ENCODE measurements around the gene ELP2. TPM values are rescaled to one million over a fixed set of nuclear protein-coding genes. Genes with fewer than 3 reads are reported as not detected.
"Not testable (repeated sequence)": the region's sequence is repeated elsewhere in the genome, so short reads cannot be mapped to it uniquely, and the experiment has no call there.

ELP2 gene
- total RNA-seq, 1 experiment from 2014 or later, result 85.7 TPM

- Histone ChIP-seq H3K27me3 (no peaks in the 10 kb centered on the region), H3K36me3 (peaks cover 60% of the 10 kb centered on the region), H3K9me3 (no peaks in the 10 kb centered on the region), H3K4me3 (no peak overlapping the region)
- DNase-seq, result no peak
Measured at GRCh38 chr18:36142751-36143150, 13.1 kb downstream of the ELP2 start.

- Histone ChIP-seq H3K36me3 (peaks cover 57% of the 10 kb centered on the region), H3K4me3 (no peak overlapping the region), H3K9me3 (no peaks in the 10 kb centered on the region), H3K27me3 (no peaks in the 10 kb centered on the region)
- DNase-seq, result no peak
Measured at GRCh38 chr18:36143391-36143790, 13.7 kb downstream of the ELP2 start.

GRCh38 chr18:36149514-36150289, 20.0 kb downstream of the ELP2 start:
- H3K9me3 ChIP-seq, result no peaks in the 10 kb centered on the region
- DNase-seq, result no peak
- peaks cover 46% of the 10 kb centered on the region for H3K36me3 ChIP-seq
- H3K4me3 ChIP-seq, result no peak overlapping the region
- H3K27me3 ChIP-seq, result no peaks in the 10 kb centered on the region

- Histone ChIP-seq H3K9me3 (no peaks in the 10 kb centered on the region), H3K36me3 (peaks cover 47% of the 10 kb centered on the region), H3K27me3 (no peaks in the 10 kb centered on the region), H3K4me3 (no peak overlapping the region)
- no peak for DNase-seq
Measured at GRCh38 chr18:36152781-36153180, 23.1 kb downstream of the ELP2 start.

GRCh38 chr18:36153203-36153602, 23.5 kb downstream of the ELP2 start:
- no peaks in the 10 kb centered on the region for H3K27me3 ChIP-seq
- DNase-seq, result peak; percentile 23
- no peak overlapping the region for H3K4me3 ChIP-seq
- H3K36me3 ChIP-seq, result peaks cover 47% of the 10 kb centered on the region
- H3K9me3 ChIP-seq, result no peaks in the 10 kb centered on the region

GRCh38 chr18:36153771-36154170, 24.1 kb downstream of the ELP2 start:
- no peaks in the 10 kb centered on the region for H3K9me3 ChIP-seq
- H3K36me3 ChIP-seq, result peaks cover 51% of the 10 kb centered on the region
- H3K4me3 ChIP-seq, result no peak overlapping the region
- DNase-seq, result no peak
- no peaks in the 10 kb centered on the region for H3K27me3 ChIP-seq

- Histone ChIP-seq H3K4me3 (no peak overlapping the region), H3K27me3 (no peaks in the 10 kb centered on the region), H3K9me3 (no peaks in the 10 kb centered on the region), H3K36me3 (peaks cover 61% of the 10 kb centered on the region)
- DNase-seq, result no peak
Measured at GRCh38 chr18:36155851-36156757, 26.4 kb downstream of the ELP2 start.

GRCh38 chr18:36157441-36157840, 27.7 kb downstream of the ELP2 start:
- Histone ChIP-seq H3K27me3 (no peaks in the 10 kb centered on the region), H3K9me3 (no peaks in the 10 kb centered on the region), H3K36me3 (peaks cover 63% of the 10 kb centered on the region), H3K4me3 (no peak overlapping the region)
- no peak for DNase-seq

DNA sequence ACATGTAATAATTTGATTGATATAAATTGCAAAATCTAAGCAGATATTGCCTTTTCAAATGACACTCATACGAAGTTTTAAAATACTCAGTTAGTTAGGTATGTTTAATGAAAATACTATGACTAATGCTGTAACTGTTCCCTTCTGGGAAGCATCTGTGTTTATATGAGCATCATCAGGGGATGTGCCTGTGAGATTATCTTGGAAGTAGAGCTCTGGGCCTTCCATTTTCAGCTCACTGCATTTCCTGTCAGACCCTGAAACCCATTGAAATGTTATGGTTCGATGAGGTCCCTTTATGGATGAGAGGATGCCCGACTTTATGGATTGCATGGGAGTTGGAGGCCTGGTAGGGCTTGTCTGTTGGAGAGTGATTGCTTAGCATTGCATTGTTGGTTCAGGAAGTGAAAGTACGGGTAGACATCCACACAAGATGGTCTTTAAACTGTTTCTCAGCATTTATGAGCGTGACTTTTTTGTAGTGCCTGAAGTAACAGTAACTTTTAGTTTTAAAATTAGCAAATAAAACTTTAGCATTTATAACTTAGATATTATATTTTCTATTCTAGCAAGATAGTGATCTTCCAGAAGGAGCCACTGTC, 28.7 kb downstream of the ELP2 start:
- no peaks in the 10 kb centered on the region for H3K27me3 ChIP-seq
- H3K9me3 ChIP-seq, result no peaks in the 10 kb centered on the region
- H3K4me3 ChIP-seq, result no peak overlapping the region
- H3K36me3 ChIP-seq, result peaks cover 54% of the 10 kb centered on the region
- DNase-seq, result no peak

DNA sequence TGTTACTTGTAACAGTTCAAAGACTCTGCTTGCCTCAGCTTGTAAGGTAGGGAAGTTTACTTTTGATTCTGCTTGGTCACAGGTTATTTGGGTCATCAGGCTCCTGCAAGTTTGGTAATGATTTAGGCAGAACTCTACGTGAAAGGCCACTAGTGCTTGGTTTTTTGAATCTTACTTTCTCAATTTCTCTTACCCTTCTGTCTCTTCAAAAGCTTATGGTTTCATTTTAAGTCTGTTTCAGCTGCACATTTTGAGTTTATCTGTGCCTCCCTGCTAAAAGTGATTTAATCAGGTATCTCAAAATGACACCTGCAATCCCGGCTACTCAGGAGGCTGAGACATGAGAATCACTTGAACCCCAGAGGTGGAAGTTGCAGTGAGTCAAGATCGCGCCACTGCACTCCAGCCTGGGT, 31.3 kb downstream of the ELP2 start:
- H3K36me3 ChIP-seq, result peaks cover 55% of the 10 kb centered on the region
- no peaks in the 10 kb centered on the region for H3K27me3 ChIP-seq
- no peak overlapping the region for H3K4me3 ChIP-seq
- no peaks in the 10 kb centered on the region for H3K9me3 ChIP-seq
- DNase-seq, result no peak

DNA sequence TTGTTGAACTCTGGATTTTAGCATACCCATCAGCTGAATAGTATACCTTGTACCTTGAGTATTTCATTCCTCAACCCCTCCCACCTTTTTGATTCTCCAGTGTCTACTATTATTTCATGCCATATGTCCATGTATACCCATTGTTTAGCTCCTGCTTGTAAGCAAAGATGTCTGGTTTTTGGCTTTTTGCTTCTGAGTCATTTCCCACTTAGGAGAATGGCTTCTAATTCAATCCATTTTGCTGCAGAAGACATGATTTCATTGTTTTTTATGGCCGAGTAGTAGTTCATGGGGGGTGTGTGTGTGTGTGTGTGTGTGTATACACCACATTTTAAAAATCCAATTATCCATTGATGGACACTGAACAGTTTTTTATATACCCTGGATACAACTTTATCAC, 33.3 kb downstream of the ELP2 start:
- H3K27me3 ChIP-seq, result no peaks in the 10 kb centered on the region
- H3K36me3 ChIP-seq, result peaks cover 51% of the 10 kb centered on the region
- no peak overlapping the region for H3K4me3 ChIP-seq
- DNase-seq, result no peak
- no peaks in the 10 kb centered on the region for H3K9me3 ChIP-seq

DNA sequence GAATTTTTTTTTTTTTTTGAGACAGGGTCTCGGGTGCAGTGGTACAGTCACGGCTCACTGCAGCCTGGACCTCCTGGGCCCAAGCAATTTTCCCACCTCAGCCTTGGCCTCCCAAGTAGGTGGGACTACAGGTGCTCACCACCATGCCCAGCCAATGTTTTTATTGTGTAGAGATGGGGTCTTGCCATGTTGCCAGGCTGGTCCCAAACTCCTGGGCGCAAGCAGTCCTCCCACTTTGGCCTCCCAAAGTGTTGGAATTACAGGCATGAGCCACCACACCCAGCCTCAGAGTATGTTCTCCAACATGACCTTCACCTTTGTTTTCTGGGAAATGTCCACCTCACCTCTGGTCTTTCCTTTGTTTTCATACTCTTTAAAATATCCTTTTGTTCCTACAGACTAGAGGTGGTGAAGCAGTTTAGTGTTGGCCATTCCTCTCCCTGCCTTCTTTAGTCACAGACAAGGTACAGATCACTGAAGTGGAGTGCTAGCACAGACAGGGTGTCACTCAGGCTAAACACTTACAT, 38.1 kb downstream of the ELP2 start:
- Histone ChIP-seq H3K4me3 (no peak overlapping the region), H3K36me3 (peaks cover 37% of the 10 kb centered on the region), H3K27me3 (no peaks in the 10 kb centered on the region), H3K9me3 (no peaks in the 10 kb centered on the region)
- DNase-seq, result no peak

DNA sequence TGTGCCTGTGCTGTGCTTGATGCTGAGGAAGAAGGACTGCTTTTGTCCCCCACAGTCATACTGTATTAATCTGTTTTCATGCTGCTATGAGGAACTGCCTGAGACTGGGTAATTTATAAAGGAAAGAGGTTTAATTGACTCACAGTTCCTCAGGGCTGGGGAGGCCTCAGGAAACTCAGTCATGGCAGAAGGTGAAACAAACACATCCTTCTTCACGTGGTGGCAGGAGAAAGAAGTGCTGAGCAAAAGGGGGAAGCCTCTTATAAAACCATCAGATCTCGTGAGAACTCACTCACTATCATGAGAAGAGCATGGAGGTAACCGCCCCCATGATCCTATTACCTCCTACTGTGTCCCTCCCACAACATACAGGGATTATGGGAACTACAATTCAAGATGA, 38.6 kb downstream of the ELP2 start:
- not testable (repeated sequence) for H3K27me3 ChIP-seq, DNase-seq, H3K9me3 ChIP-seq, H3K4me3 ChIP-seq
- H3K36me3 ChIP-seq, result peaks cover 41% of the 10 kb centered on the region

- DNase-seq, result no peak
- Histone ChIP-seq H3K4me3 (no peak overlapping the region), H3K27me3 (no peaks in the 10 kb centered on the region), H3K9me3 (no peaks in the 10 kb centered on the region), H3K36me3 (peaks cover 31% of the 10 kb centered on the region)
Measured at GRCh38 chr18:36169938-36170337, 40.2 kb downstream of the ELP2 start.

- no peaks in the 10 kb centered on the region for H3K9me3 ChIP-seq
- no peak overlapping the region for H3K4me3 ChIP-seq
- H3K27me3 ChIP-seq, result no peaks in the 10 kb centered on the region
- peaks cover 15% of the 10 kb centered on the region for H3K36me3 ChIP-seq
- DNase-seq, result no peak
Measured at GRCh38 chr18:36175481-36175880, 45.8 kb downstream of the ELP2 start.

GRCh38 chr18:36176177-36176584, 46.5 kb downstream of the ELP2 start:
- DNase-seq, result no peak
- H3K4me3 ChIP-seq, result no peak overlapping the region
- H3K36me3 ChIP-seq, result peaks cover 15% of the 10 kb centered on the region
- H3K9me3 ChIP-seq, result no peaks in the 10 kb centered on the region
- no peaks in the 10 kb centered on the region for H3K27me3 ChIP-seq

DNA sequence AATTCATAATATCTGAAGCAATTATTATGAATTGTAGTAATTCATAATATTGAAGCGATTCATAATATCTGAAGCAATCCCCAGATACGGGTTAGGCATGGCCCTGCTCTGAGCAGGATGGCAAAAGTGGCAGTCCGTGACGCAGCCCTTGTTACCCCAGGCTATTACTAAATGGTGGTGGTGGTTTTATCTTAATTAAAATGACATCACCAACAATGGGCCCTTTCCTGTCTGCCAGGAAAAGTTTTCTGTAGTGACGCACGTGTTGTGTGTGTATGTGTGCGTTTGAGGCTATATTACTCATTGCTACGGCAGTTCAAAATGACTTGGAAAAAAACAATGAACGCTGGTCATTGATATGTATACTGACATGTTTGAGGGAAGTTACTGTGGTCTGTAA, 47.0 kb downstream of the ELP2 start:
- no peaks in the 10 kb centered on the region for H3K27me3 ChIP-seq
- no peaks in the 10 kb centered on the region for H3K9me3 ChIP-seq
- H3K36me3 ChIP-seq, result peaks cover 15% of the 10 kb centered on the region
- DNase-seq, result no peak
- no peak overlapping the region for H3K4me3 ChIP-seq

Data from MG63 (cell line).